Measurements from ENCODE around the gene ZNF521.

DNA sequence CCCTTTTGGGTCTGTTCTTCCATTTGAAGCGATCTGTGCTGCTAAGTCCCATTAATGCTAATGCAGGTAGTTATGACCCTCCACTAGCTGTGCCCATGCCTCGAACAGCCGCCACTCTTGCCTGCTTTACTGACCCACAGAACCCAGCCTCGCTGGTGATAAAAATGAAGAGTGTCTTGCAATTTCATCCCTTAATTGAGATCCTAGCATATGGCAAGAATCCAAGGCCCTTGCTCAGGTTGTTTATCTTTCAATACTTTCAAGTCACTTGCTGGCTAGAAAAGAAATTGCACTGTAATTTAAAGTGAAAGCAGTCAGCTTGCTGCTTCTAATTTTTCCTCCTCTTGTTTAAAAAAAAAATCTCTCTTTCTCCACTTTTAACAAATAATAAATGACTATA is 73.6 kb downstream of the ZNF521 start:
- TF ChIP-seq, protein P1, sequence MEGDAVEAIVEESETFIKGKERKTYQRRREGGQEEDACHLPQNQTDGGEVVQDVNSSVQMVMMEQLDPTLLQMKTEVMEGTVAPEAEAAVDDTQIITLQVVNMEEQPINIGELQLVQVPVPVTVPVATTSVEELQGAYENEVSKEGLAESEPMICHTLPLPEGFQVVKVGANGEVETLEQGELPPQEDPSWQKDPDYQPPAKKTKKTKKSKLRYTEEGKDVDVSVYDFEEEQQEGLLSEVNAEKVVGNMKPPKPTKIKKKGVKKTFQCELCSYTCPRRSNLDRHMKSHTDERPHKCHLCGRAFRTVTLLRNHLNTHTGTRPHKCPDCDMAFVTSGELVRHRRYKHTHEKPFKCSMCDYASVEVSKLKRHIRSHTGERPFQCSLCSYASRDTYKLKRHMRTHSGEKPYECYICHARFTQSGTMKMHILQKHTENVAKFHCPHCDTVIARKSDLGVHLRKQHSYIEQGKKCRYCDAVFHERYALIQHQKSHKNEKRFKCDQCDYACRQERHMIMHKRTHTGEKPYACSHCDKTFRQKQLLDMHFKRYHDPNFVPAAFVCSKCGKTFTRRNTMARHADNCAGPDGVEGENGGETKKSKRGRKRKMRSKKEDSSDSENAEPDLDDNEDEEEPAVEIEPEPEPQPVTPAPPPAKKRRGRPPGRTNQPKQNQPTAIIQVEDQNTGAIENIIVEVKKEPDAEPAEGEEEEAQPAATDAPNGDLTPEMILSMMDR (IDR thresholded peaks at IDR 0.05; ENCODE audit: low read depth, low read length), result no peak
- TF ChIP-seq POLR2A (IDR thresholded peaks at IDR 0.05; ENCODE audit: extremely low read depth, insufficient read length) (no peak), MYC (IDR thresholded peaks at IDR 0.05; ENCODE audit: low read depth, low read length) (no peak)
